B cell (primary cell): ENCODE data around the gene PBX1. TPM values are rescaled to one million over a fixed set of nuclear protein-coding genes. Genes with fewer than 3 reads are reported as not detected.

ENCODE experiments used
- ATAC-seq: fragments of 200-7000 bp; cut with Tn5 transposase; one replicate; pipeline ENCODE4 v1.10.0; 2021; ENCODE audit warnings: low read depth, mild to moderate bottlenecking, moderate number of reproducible peaks, moderate library complexity
- CTCF ChIA-PET: fragments of 350-600 bp; sonication (Branson Sonifier 250); formaldehyde crosslinking; loops from one replicate; lab custom pipeline; 2021; ENCODE audit warnings: antibody characterized with exemption, inconsistent platforms; lab: Charles Lee
- POLR2A ChIA-PET: fragments of 350-600 bp; sonication (Branson Sonifier 250); formaldehyde crosslinking; loops from one replicate; lab custom pipeline; 2021; ENCODE audit warnings: antibody characterized with exemption; lab: Charles Lee
- DNase-seq: peaks from one replicate; pipeline ENCODE4 v3.0.0; 2013
- H2AFZ ChIP-seq: 2 replicates; pipeline ENCODE4 v1.6.1; 2012; ENCODE audit warnings: mild to moderate bottlenecking, low read depth, low read length; ENCODE audit not compliant: insufficient read depth, poor library complexity, severe bottlenecking
- H3K27ac ChIP-seq, 2 donors: 1 replicate in 1 of 2; 2 replicates in 1 of 2; pipeline ENCODE4 v1.5.1; 2012 to 2013; ENCODE audit warnings: low read length in 2 of 2, mild to moderate bottlenecking in 2 of 2, moderate library complexity in 1 of 2
- H3K27me3 ChIP-seq, 4 experiments: fragments of 200-600 bp in 1 of 4; sonication (generic) in 1 of 4; replicated peaks in 1 of 4; 1 replicate in 2 of 4; 2 replicates in 2 of 4; pipeline versions ENCODE4 v1.6.1 to v1.7.0; 2013 to 2016; ENCODE audit warnings: low read length in 3 of 4, mild to moderate bottlenecking in 2 of 4, mixed read lengths in 1 of 4, moderate library complexity in 1 of 4; ENCODE audit not compliant: insufficient read depth in 4 of 4, control insufficient read depth in 3 of 4; ENCODE audit errors: control extremely low read depth in 1 of 4
- H3K36me3 ChIP-seq, 2 experiments: replicated peaks in 1 of 2; 1 replicate in 1 of 2; 2 replicates in 1 of 2; pipeline versions ENCODE4 v1.6.1 to v1.7.1; 2013; ENCODE audit warnings: low read length in 1 of 2; ENCODE audit not compliant: insufficient read depth in 2 of 2, control insufficient read depth in 1 of 2; ENCODE audit errors: control extremely low read depth in 1 of 2, extremely low read depth in 1 of 2
- H3K4me1 ChIP-seq, 2 donors: fragments of 200-600 bp in 1 of 2; sonication (generic) in 1 of 2; 1 replicate in 1 of 2; 2 replicates in 1 of 2; pipeline versions ENCODE4 v1.5.1 to v1.6.1; 2013 to 2017; ENCODE audit warnings: low read length in 2 of 2; ENCODE audit not compliant: control insufficient read depth in 2 of 2, insufficient read depth in 2 of 2
- H3K4me2 ChIP-seq: replicated peaks from 2 replicates; pipeline ENCODE3; 2012; ENCODE audit warnings: mild to moderate bottlenecking, low read depth, low read length; ENCODE audit not compliant: poor library complexity, severe bottlenecking
- H3K4me3 ChIP-seq, 5 experiments: fragments of 200-600 bp in 1 of 5; sonication (generic) in 1 of 5; 1 replicate in 3 of 5; 2 replicates in 2 of 5; pipeline versions ENCODE4 v1.5.1 to v1.7.0; 2011 to 2016; ENCODE audit warnings: low read length in 4 of 5, mild to moderate bottlenecking in 4 of 5, low read depth in 2 of 5, control low read depth in 1 of 5, moderate library complexity in 1 of 5; ENCODE audit not compliant: insufficient read depth in 1 of 5; ENCODE audit errors: control extremely low read depth in 1 of 5, extremely low read depth in 1 of 5
- H3K79me2 ChIP-seq: fragments of 200-600 bp; sonication (generic); one replicate; pipeline ENCODE4 v1.6.0; 2016; ENCODE audit warnings: low read length; ENCODE audit not compliant: control insufficient read depth, insufficient read depth
- H3K9ac ChIP-seq: fragments of 200-600 bp; sonication (generic); 2 replicates; pipeline ENCODE4 v1.6.1; 2017; ENCODE audit warnings: mild to moderate bottlenecking, low read length, moderate library complexity
- H3K9me3 ChIP-seq, 3 donors: one replicate each; pipeline versions ENCODE4 v1.6.1 to v1.7.1; 2013; ENCODE audit warnings: low read length in 2 of 3; ENCODE audit not compliant: control insufficient read depth in 2 of 3, insufficient read depth in 1 of 3; ENCODE audit errors: control extremely low read depth in 1 of 3
- H4K20me1 ChIP-seq: 2 replicates; pipeline ENCODE4 v1.6.0; 2012; ENCODE audit warnings: mild to moderate bottlenecking, low read length; ENCODE audit not compliant: insufficient read depth, control insufficient read depth, poor library complexity, severe bottlenecking
- H3K27ac Mint-ChIP-seq: one replicate; pipeline ENCODE4 v1.8.0; 2021; ENCODE audit warnings: mixed read lengths
- H3K27me3 Mint-ChIP-seq: one replicate; pipeline ENCODE4 v1.8.0; 2021; ENCODE audit warnings: mixed read lengths
- H3K4me1 Mint-ChIP-seq: one replicate; pipeline ENCODE4 v1.8.0; 2021; ENCODE audit warnings: mixed read lengths
- H3K4me3 Mint-ChIP-seq: one replicate; pipeline ENCODE4 v1.8.0; 2021; ENCODE audit warnings: mixed read lengths
- H3K9me3 Mint-ChIP-seq: one replicate; pipeline ENCODE4 v1.8.0; 2022; ENCODE audit warnings: mixed read lengths; ENCODE audit not compliant: insufficient read depth
- EZH2 ChIP-seq: IDR thresholded peaks from 2 replicates; pipeline ENCODE4 v1.6.1; 2012; ENCODE audit warnings: borderline replicate concordance, low read depth, mild to moderate bottlenecking, moderate library complexity, low read length; ENCODE audit not compliant: insufficient read depth, poor library complexity, severe bottlenecking
- WGBS: methylation state at CpG from one replicate; pipeline ENCODE4 v1.1.5; 2013; ENCODE audit warnings: missing lambda C conversion rate; ENCODE audit not compliant: insufficient coverage; 5-methylcytosine and 5-hydroxymethylcytosine counted together
- intact Hi-C: fragments of 100-400 bp; cut with micrococcal nuclease; formaldehyde crosslinking; loops from one replicate; pipeline ENCODE4 v1.10.0; 2022
- polyA plus RNA-seq: library from polyadenylated mRNA; depleted of rRNA; stranded (reverse); fragments of >200 nt; gene quantifications from 2 replicates; pipeline ENCODE4 v1.2.3, GENCODE V29; 2012
- total RNA-seq, 2 donors: library from RNA; stranded (reverse); fragments of 120-200 nt in 1 of 2; gene quantifications; 1 replicate in 1 of 2; 2 replicates in 1 of 2; pipeline versions ENCODE4 v1.2.3 to v1.2.4, GENCODE V29; 2013 to 2022
- TF ChIP-seq, protein P1 (sequence below): fragments of 200-600 bp; IDR thresholded peaks from one replicate; pipeline ENCODE4 v1.8.0; 2022; ENCODE audit warnings: antibody characterized with exemption, mild to moderate bottlenecking

The PBX1 gene
- total and polyA plus RNA-seq, 2 donors (not counting 1 experiment from before 2014, with no cell fraction given) = 0.32 TPM; not detected in 1

GRCh38 chr1:164755690-164756089 lies 196.7 kb downstream of the PBX1 start:
- WGBS = 90% methylated on average over 3 of the region's 4 CpGs

DNA sequence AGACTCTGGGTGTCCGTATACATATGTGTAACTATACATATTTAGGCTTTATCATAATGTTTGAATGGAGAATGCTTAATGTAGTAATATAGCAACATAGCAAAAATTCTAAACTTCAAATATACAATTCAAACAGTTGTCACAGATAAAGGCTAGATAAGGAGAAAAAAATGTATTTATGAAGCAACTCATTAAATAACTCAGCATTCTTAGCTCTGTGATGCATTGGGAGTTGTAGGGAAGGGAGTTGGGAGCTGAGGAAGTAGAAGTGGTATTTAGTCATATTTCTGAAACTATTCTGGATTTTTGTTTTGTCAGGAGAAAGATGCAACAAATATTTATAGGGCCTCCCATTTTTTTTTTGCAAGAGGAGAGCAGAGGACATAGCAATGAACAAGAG lies 197.8 kb downstream of the PBX1 start:
- Mint-ChIP-seq H3K4me3 (no peak overlapping the region), H3K27me3 (peaks cover 5% of the 10 kb centered on the region), H3K9me3 (no peaks in the 10 kb centered on the region), H3K4me1 (no peaks in the 10 kb centered on the region), H3K27ac (no peak overlapping the region)
- no peaks in the 10 kb centered on the region for H3K79me2 ChIP-seq
- H3K27me3 ChIP-seq = no peaks in the 10 kb centered on the region
- H3K9me3 ChIP-seq = no peaks in the 10 kb centered on the region
- TF ChIP-seq EZH2 = no peak
- TF ChIP-seq, protein P1, sequence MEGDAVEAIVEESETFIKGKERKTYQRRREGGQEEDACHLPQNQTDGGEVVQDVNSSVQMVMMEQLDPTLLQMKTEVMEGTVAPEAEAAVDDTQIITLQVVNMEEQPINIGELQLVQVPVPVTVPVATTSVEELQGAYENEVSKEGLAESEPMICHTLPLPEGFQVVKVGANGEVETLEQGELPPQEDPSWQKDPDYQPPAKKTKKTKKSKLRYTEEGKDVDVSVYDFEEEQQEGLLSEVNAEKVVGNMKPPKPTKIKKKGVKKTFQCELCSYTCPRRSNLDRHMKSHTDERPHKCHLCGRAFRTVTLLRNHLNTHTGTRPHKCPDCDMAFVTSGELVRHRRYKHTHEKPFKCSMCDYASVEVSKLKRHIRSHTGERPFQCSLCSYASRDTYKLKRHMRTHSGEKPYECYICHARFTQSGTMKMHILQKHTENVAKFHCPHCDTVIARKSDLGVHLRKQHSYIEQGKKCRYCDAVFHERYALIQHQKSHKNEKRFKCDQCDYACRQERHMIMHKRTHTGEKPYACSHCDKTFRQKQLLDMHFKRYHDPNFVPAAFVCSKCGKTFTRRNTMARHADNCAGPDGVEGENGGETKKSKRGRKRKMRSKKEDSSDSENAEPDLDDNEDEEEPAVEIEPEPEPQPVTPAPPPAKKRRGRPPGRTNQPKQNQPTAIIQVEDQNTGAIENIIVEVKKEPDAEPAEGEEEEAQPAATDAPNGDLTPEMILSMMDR = no peak
- H3K36me3 ChIP-seq = no peaks in the 10 kb centered on the region
- ChIA-PET POLR2A (no interaction called here), CTCF (no interaction called here)
- no CpG with 5 or more reads among the region's 1 CpG for WGBS
- H3K4me1 ChIP-seq = no peaks in the 10 kb centered on the region
- no peak overlapping the region for H3K4me3 ChIP-seq
- intact Hi-C loops = no loop called here
- H3K27ac ChIP-seq = no peak overlapping the region
- no peaks in the 10 kb centered on the region for H4K20me1 ChIP-seq
- no peak overlapping the region for H3K9ac ChIP-seq
- no peak overlapping the region for H2AFZ ChIP-seq
- no peak for DNase-seq
- no peak overlapping the region for H3K4me2 ChIP-seq
- ATAC-seq = no peak

More at GRCh38 chr1:164755690-164756089, 196.7 kb downstream of the PBX1 start:
- H3K36me3 ChIP-seq = no peaks in the 10 kb centered on the region
- Mint-ChIP-seq H3K4me3 (no peak overlapping the region), H3K4me1 (no peaks in the 10 kb centered on the region), H3K27me3 (peaks cover 5% of the 10 kb centered on the region), H3K9me3 (no peaks in the 10 kb centered on the region), H3K27ac (no peak overlapping the region)
- no peak overlapping the region for H2AFZ ChIP-seq
- TF ChIP-seq EZH2 = no peak
- TF ChIP-seq, protein P1 = no peak
- H3K9ac ChIP-seq = no peak overlapping the region
- no peak overlapping the region for H3K4me3 ChIP-seq
- DNase-seq (no peak), ATAC-seq (no peak)
- intact Hi-C loops = no loop called here
- H4K20me1 ChIP-seq = no peaks in the 10 kb centered on the region
- no peaks in the 10 kb centered on the region for H3K27me3 ChIP-seq
- no peak overlapping the region for H3K4me2 ChIP-seq
- no peaks in the 10 kb centered on the region for H3K79me2 ChIP-seq
- ChIA-PET CTCF (no interaction called here), POLR2A (no interaction called here)
- no peaks in the 10 kb centered on the region for H3K4me1 ChIP-seq
- H3K9me3 ChIP-seq = no peaks in the 10 kb centered on the region
- no peak overlapping the region for H3K27ac ChIP-seq
